ENCODE data around the gene AKAP6.

DNA sequence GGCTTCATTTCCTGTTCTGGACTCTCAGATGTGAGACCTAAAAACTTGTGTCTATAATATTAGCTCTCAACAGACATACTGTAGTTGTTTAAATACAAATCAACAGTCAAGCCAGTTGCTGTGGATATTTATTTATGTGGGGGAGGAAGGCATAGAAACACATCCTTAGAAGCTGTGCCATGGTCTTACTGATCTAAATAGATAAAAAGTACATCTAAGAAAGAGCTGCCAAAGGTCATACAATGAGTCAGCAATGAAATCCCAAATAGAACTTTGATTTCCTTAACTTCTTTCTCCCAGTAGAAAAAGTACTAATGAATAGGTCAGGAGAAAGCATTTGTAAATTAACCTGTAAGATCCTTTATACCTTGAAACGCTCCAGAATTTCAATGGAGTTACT is 185.1 kb downstream of the AKAP6 start:
- TF ChIP-seq, protein P1, sequence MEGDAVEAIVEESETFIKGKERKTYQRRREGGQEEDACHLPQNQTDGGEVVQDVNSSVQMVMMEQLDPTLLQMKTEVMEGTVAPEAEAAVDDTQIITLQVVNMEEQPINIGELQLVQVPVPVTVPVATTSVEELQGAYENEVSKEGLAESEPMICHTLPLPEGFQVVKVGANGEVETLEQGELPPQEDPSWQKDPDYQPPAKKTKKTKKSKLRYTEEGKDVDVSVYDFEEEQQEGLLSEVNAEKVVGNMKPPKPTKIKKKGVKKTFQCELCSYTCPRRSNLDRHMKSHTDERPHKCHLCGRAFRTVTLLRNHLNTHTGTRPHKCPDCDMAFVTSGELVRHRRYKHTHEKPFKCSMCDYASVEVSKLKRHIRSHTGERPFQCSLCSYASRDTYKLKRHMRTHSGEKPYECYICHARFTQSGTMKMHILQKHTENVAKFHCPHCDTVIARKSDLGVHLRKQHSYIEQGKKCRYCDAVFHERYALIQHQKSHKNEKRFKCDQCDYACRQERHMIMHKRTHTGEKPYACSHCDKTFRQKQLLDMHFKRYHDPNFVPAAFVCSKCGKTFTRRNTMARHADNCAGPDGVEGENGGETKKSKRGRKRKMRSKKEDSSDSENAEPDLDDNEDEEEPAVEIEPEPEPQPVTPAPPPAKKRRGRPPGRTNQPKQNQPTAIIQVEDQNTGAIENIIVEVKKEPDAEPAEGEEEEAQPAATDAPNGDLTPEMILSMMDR (IDR thresholded peaks at IDR 0.05; ENCODE audit: low read depth, low read length, poor library complexity, severe bottlenecking), result no peak
- no peak for TF ChIP-seq EZH2phosphoT487 (IDR thresholded peaks at IDR 0.05; ENCODE audit: borderline replicate concordance, low read length)
